ENCODE results near the gene PRPS2. TPM values are rescaled to one million over a fixed set of nuclear protein-coding genes. Genes with fewer than 3 reads are reported as not detected.

PRPS2 gene
- total RNA-seq, 4 donors from 2014 or later: 24.3 to 67.5 (median 32.5) TPM

DNA sequence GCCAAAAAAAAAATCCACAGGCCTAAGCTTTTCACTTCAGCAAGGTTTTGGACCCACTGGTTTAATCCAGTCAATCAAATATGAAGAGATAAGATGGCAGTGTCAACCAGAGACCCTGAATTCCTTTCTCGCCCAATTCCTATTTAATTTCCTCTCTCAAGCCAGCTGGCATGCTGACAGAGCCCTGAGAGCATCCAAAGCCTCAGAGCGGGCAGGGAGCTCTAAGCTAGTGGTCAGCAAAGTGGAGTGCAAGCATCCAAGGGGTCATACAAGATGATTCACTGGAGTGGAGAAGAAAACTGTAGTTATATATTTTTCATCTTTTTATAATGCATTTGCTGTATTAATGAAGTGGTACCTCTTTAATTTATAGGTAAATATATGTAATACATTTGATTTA is 37.8 kb upstream of the PRPS2 start:
- DNase-seq: no peak
- H3K27me3 ChIP-seq: no peaks in the 10 kb centered on the region
- no peak overlapping the region for H3K27ac ChIP-seq
- H3K9me3 ChIP-seq: no peaks in the 10 kb centered on the region
- in situ Hi-C loops (cut with MboI; ENCODE audit: low pct_ligation_motif_present in 1 of 4, low pct_unique_long_range_greater_than_20kb in 1 of 4, low sequenced_read_pairs in 3 of 4) (no loop called here), intact Hi-C loops (cut with DNase I; ENCODE audit: low total_unique reads) (no loop called here)
- TF ChIP-seq POLR2A (IDR thresholded peaks at IDR 0.05): no peak
- TF ChIP-seq, protein P1, sequence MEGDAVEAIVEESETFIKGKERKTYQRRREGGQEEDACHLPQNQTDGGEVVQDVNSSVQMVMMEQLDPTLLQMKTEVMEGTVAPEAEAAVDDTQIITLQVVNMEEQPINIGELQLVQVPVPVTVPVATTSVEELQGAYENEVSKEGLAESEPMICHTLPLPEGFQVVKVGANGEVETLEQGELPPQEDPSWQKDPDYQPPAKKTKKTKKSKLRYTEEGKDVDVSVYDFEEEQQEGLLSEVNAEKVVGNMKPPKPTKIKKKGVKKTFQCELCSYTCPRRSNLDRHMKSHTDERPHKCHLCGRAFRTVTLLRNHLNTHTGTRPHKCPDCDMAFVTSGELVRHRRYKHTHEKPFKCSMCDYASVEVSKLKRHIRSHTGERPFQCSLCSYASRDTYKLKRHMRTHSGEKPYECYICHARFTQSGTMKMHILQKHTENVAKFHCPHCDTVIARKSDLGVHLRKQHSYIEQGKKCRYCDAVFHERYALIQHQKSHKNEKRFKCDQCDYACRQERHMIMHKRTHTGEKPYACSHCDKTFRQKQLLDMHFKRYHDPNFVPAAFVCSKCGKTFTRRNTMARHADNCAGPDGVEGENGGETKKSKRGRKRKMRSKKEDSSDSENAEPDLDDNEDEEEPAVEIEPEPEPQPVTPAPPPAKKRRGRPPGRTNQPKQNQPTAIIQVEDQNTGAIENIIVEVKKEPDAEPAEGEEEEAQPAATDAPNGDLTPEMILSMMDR (IDR thresholded peaks at IDR 0.05): no peak
- no peak for TF ChIP-seq EP300 (IDR thresholded peaks at IDR 0.05; ENCODE audit: low read depth)
- no peak for TF ChIP-seq POLR2AphosphoS5 (IDR thresholded peaks at IDR 0.05)
- H3K4me3 ChIP-seq: no peak overlapping the region
- WGBS, 2 donors (ENCODE audit: low coverage in 1 of 2): 75% methylated on average over 2 of the region's 2 CpGs; no CpG with 5 or more reads in 1 of the 2 donors
- H3K4me1 ChIP-seq: no peaks in the 10 kb centered on the region
- no peaks in the 10 kb centered on the region for H3K36me3 ChIP-seq

DNA sequence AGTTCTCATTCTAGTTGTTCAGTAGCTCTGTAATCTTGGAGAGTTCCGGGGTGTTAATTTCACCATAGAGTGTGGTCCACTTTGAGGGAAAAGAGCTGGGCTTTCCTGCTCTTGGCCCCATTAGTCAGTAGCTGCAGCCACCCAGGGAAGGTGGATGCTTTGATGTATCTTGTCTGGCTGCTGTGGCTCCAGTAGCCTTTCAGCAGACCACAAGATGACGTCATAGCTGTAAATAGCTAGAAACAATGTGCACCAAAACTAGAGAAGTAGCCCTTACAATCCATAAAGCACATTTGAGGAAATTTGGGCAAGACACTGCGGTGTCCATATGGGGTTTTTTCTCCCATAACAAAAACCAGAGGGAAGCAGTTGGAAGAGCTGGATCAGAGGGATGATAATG is 32.9 kb upstream of the PRPS2 start:
- H3K9me3 ChIP-seq: no peaks in the 10 kb centered on the region
- in situ Hi-C loops (cut with MboI; ENCODE audit: low pct_ligation_motif_present in 1 of 4, low pct_unique_long_range_greater_than_20kb in 1 of 4, low sequenced_read_pairs in 3 of 4): no loop called here
- intact Hi-C loops (cut with DNase I; ENCODE audit: low total_unique reads): loop anchor here (5.0 kb wide), 1 partner anchor 1436 kb away; no protein-coding TSS in a partner anchor
- H3K27me3 ChIP-seq: no peaks in the 10 kb centered on the region
- no peak for DNase-seq
- H3K4me1 ChIP-seq: no peaks in the 10 kb centered on the region
- no peak overlapping the region for H3K27ac ChIP-seq
- H3K36me3 ChIP-seq: no peaks in the 10 kb centered on the region
- WGBS, 2 donors (ENCODE audit: low coverage in 1 of 2): 66% methylated on average over 3 of the region's 3 CpGs; no CpG with 5 or more reads in 1 of the 2 donors
- H3K4me3 ChIP-seq: no peak overlapping the region
- TF ChIP-seq POLR2A (IDR thresholded peaks at IDR 0.05) (no peak), POLR2AphosphoS5 (IDR thresholded peaks at IDR 0.05) (no peak), EP300 (IDR thresholded peaks at IDR 0.05; ENCODE audit: low read depth) (no peak)
- TF ChIP-seq, protein P1 (IDR thresholded peaks at IDR 0.05): no peak

DNA sequence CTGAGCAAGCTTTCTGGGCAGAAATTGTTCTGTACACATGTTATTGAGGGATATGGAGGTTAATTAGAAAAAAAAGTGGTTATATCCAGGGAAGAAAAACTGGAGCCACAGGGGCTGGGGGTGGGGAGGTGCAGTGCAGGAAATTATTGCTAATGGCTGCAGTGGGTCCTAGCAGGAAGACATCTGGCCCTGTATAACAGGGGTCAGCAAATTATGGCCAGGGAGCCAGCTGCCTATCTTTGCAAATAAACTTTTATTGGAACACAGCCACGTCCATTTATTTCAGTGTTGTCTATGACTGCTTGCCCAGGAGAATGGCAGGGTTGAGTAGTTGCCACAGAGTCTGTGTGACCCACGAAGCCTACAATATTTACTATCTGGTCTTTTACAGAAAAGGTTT is 23.4 kb upstream of the PRPS2 start:
- Histone ChIP-seq H3K4me1 (no peaks in the 10 kb centered on the region), H3K27ac (no peak overlapping the region), H3K9me3 (no peaks in the 10 kb centered on the region), H3K36me3 (no peaks in the 10 kb centered on the region), H3K4me3 (no peak overlapping the region), H3K27me3 (no peaks in the 10 kb centered on the region)
- in situ Hi-C loops (cut with MboI; ENCODE audit: low pct_ligation_motif_present in 1 of 4, low pct_unique_long_range_greater_than_20kb in 1 of 4, low sequenced_read_pairs in 3 of 4): no loop called here
- intact Hi-C loops (cut with DNase I; ENCODE audit: low total_unique reads): no loop called here
- 15 to 40% methylated on average over 2 of the region's 2 CpGs for WGBS, 2 donors (ENCODE audit: low coverage in 1 of 2)
- no peak for DNase-seq
- TF ChIP-seq, protein P1 (IDR thresholded peaks at IDR 0.05): no peak
- TF ChIP-seq POLR2AphosphoS5 (IDR thresholded peaks at IDR 0.05) (no peak), POLR2A (IDR thresholded peaks at IDR 0.05) (no peak), EP300 (IDR thresholded peaks at IDR 0.05; ENCODE audit: low read depth) (no peak)

DNA sequence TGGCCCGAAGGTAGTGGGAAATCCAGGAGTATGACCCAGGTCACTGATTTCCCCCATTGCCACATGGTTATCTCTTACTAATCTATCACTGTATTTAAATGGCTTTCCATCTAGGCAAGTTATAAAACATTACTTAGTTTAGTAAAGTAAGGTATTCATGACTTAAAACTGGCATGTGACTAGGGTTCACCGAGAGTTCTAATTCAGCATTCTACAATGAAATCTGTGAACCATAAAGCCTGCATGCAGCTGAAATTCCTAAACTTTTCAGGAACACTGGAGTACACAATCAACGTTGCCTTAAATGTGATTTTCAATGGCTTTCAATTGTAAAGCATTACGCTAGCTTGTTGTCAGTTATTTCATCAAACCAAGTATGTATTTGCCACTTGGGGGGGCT is 22.7 kb upstream of the PRPS2 start:
- DNase-seq: no peak
- intact Hi-C loops (cut with DNase I; ENCODE audit: low total_unique reads) (no loop called here), in situ Hi-C loops (cut with MboI; ENCODE audit: low pct_ligation_motif_present in 1 of 4, low pct_unique_long_range_greater_than_20kb in 1 of 4, low sequenced_read_pairs in 3 of 4) (no loop called here)
- no peak overlapping the region for H3K4me3 ChIP-seq
- no peak overlapping the region for H3K27ac ChIP-seq
- H3K27me3 ChIP-seq: no peaks in the 10 kb centered on the region
- no peaks in the 10 kb centered on the region for H3K36me3 ChIP-seq
- no peaks in the 10 kb centered on the region for H3K4me1 ChIP-seq
- no peaks in the 10 kb centered on the region for H3K9me3 ChIP-seq
- TF ChIP-seq POLR2A (IDR thresholded peaks at IDR 0.05) (no peak), EP300 (IDR thresholded peaks at IDR 0.05; ENCODE audit: low read depth) (no peak), POLR2AphosphoS5 (IDR thresholded peaks at IDR 0.05) (no peak)
- TF ChIP-seq, protein P1 (IDR thresholded peaks at IDR 0.05): no peak
- 78 to 83% methylated on average over 2 to 4 of the region's 4 CpGs for WGBS, 2 donors (ENCODE audit: low coverage in 1 of 2)

Data from transverse colon (tissue), 4 donors.